AG09319 (cell line): ENCODE measurements around the gene PHLPP1.

Experiments used
- DNase-seq: peaks from one replicate; pipeline ENCODE4 v3.0.0-alpha.2; 2010; ENCODE audit warnings: low read depth; ENCODE audit errors: extremely low read depth
- TF ChIP-seq, protein P1 (sequence below): IDR thresholded peaks from 2 replicates; pipeline ENCODE4 v1.5.1; 2011; ENCODE audit warnings: low read depth, mild to moderate bottlenecking, inconsistent platforms, low read length, moderate library complexity

PHLPP1 gene

GRCh38 chr18:63022429-63023022 lies 307.2 kb downstream of the PHLPP1 start:
- DNase-seq, result no peak
- TF ChIP-seq, protein P1, sequence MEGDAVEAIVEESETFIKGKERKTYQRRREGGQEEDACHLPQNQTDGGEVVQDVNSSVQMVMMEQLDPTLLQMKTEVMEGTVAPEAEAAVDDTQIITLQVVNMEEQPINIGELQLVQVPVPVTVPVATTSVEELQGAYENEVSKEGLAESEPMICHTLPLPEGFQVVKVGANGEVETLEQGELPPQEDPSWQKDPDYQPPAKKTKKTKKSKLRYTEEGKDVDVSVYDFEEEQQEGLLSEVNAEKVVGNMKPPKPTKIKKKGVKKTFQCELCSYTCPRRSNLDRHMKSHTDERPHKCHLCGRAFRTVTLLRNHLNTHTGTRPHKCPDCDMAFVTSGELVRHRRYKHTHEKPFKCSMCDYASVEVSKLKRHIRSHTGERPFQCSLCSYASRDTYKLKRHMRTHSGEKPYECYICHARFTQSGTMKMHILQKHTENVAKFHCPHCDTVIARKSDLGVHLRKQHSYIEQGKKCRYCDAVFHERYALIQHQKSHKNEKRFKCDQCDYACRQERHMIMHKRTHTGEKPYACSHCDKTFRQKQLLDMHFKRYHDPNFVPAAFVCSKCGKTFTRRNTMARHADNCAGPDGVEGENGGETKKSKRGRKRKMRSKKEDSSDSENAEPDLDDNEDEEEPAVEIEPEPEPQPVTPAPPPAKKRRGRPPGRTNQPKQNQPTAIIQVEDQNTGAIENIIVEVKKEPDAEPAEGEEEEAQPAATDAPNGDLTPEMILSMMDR, result peak; percentile 14

GRCh38 chr18:63025251-63026090 lies 310.1 kb downstream of the PHLPP1 start:
- TF ChIP-seq, protein P1, result no peak
- DNase-seq, result no peak

GRCh38 chr18:63028380-63028779 lies 313.0 kb downstream of the PHLPP1 start:
- DNase-seq, result no peak
- TF ChIP-seq, protein P1, result no peak
